HuH-7 (cell line): ENCODE results near the gene TM7SF3.
A peak's percentile ranks its signal among the peaks of the same experiment; 100 is the strongest.
"Not testable (repeated sequence)": the region's sequence is repeated elsewhere in the genome, so short reads cannot be mapped to it uniquely, and the experiment has no call there.

ENCODE experiments used
- DNase-seq: peaks from one replicate; pipeline ENCODE4 v3.0.0; 2011; ENCODE audit warnings: low spot score

The TM7SF3 gene

GRCh38 chr12:26979733-26980132, 34.5 kb downstream of the TM7SF3 start:
- DNase-seq, result no peak

- DNase-seq, result no peak
Measured at GRCh38 chr12:26978801-26979200, 35.4 kb downstream of the TM7SF3 start.

- DNase-seq, result no peak
Measured at GRCh38 chr12:26976687-26977086, 37.5 kb downstream of the TM7SF3 start.

GRCh38 chr12:26971963-26972362, 42.2 kb downstream of the TM7SF3 start:
- DNase-seq, result no peak

GRCh38 chr12:26970136-26970535, 44.0 kb downstream of the TM7SF3 start:
- no peak for DNase-seq

- no peak for DNase-seq
Measured at GRCh38 chr12:26966842-26967241, 47.3 kb downstream of the TM7SF3 start.

- no peak for DNase-seq
Measured at GRCh38 chr12:26963413-26963812, 50.8 kb downstream of the TM7SF3 start.

- DNase-seq, result no peak
Measured at GRCh38 chr12:26961803-26962202, 52.4 kb downstream of the TM7SF3 start.

- not testable (repeated sequence) for DNase-seq
Measured at GRCh38 chr12:26961391-26961790, 52.8 kb downstream of the TM7SF3 start.

GRCh38 chr12:26954027-26954426, 60.2 kb downstream of the TM7SF3 start:
- no peak for DNase-seq

GRCh38 chr12:26953447-26953846, 60.7 kb downstream of the TM7SF3 start:
- no peak for DNase-seq

- no peak for DNase-seq
Measured at GRCh38 chr12:26948309-26948708, 65.9 kb downstream of the TM7SF3 start.

GRCh38 chr12:26941215-26941594, 73.0 kb downstream of the TM7SF3 start:
- DNase-seq, result no peak

GRCh38 chr12:26940516-26941214, 73.5 kb downstream of the TM7SF3 start:
- no peak for DNase-seq

- no peak for DNase-seq
Measured at GRCh38 chr12:26939953-26940352, 74.2 kb downstream of the TM7SF3 start.

GRCh38 chr12:26939192-26939832, 74.9 kb downstream of the TM7SF3 start:
- peak; percentile 15 for DNase-seq

- DNase-seq, result peak; percentile 45
Measured at GRCh38 chr12:26938701-26939062, 75.5 kb downstream of the TM7SF3 start.

GRCh38 chr12:26937863-26938700, 76.1 kb downstream of the TM7SF3 start, which contains the start of the genes FGFR1OP2 and INTS13:
FGFR1OP2 (plus strand) TSS chr12:26938470; CDS start chr12:26954159, 15,689 bp downstream.
INTS13 (minus strand) TSS chr12:26937981; CDS start chr12:26936803, 1,178 bp downstream.
- DNase-seq, result peak; percentile 93

- DNase-seq, result no peak
Measured at GRCh38 chr12:26937443-26937862, 76.7 kb downstream of the TM7SF3 start.

GRCh38 chr12:26936559-26937442, 77.4 kb downstream of the TM7SF3 start:
- no peak for DNase-seq

GRCh38 chr12:26935636-26936378, 78.4 kb downstream of the TM7SF3 start:
- DNase-seq, result no peak
